ENCODE data around the gene HDAC11. TPM values are rescaled to one million over a fixed set of nuclear protein-coding genes. Genes with fewer than 3 reads are reported as not detected.

HDAC11 gene
- total and polyA plus RNA-seq, 2 of the 4 experiments (the other 2 are of a cell fraction): 9.1 to 11.4 TPM

- H3K4me3 ChIP-seq (ENCODE audit: insufficient read depth, low read depth, low read length): no peak overlapping the region
- no peak overlapping the region for H3K56ac ChIP-seq (ENCODE audit: extremely low read depth, insufficient read depth, low read length)
- no peaks in the 10 kb centered on the region for H3K9me1 ChIP-seq (ENCODE audit: insufficient read depth, low read length)
- ATAC-seq (ENCODE audit: low read depth) (no peak), DNase-seq (no peak)
- H2AK5ac ChIP-seq (ENCODE audit: low read depth, low read length): no peak overlapping the region
- no peaks in the 10 kb centered on the region for H3K9me3 ChIP-seq (ENCODE audit: control insufficient read depth, insufficient read depth, low read length)
- H4K8ac ChIP-seq (ENCODE audit: low read depth in 2 of 2, low read length in 2 of 2): no peak overlapping the region
- H4K20me1 ChIP-seq (ENCODE audit: insufficient read depth, low read length): no peaks in the 10 kb centered on the region
- H3K27ac ChIP-seq (ENCODE audit: insufficient read depth, low read length): no peak overlapping the region
- H3K18ac ChIP-seq (ENCODE audit: low read depth, low read length): no peak overlapping the region
- H2AK9ac ChIP-seq (replicated peaks; ENCODE audit: low read depth, low read length, poor library complexity): no peak overlapping the region
- dilution Hi-C loops (cut with HindIII; ENCODE audit: low sequenced_read_pairs, unreplicated experiment) (no loop called here), in situ Hi-C loops (cut with MboI; ENCODE audit: low sequenced_read_pairs) (no loop called here), intact Hi-C loops (cut with micrococcal nuclease) (no loop called here)
- no peak overlapping the region for H2AFZ ChIP-seq (replicated peaks; ENCODE audit: low read length, poor library complexity)
- H3K4ac ChIP-seq (ENCODE audit: low read depth, low read length): no peak overlapping the region
- no peak overlapping the region for H2BK120ac ChIP-seq (ENCODE audit: low read depth, low read length)
- no peak overlapping the region for H2BK20ac ChIP-seq (ENCODE audit: low read depth, low read length)
- CTCF ChIA-PET: no interaction called here
- no peaks in the 10 kb centered on the region for H3K4me1 ChIP-seq (ENCODE audit: control insufficient read depth, insufficient read depth, low read length)
- no peak overlapping the region for H3K23ac ChIP-seq (ENCODE audit: low read depth, low read length)
- H3K36me3 ChIP-seq (ENCODE audit: control insufficient read depth, insufficient read depth, low read length): no peaks in the 10 kb centered on the region
- no peak overlapping the region for H4K5ac ChIP-seq (ENCODE audit: low read depth, low read length)
- no peaks in the 10 kb centered on the region for H3K79me1 ChIP-seq (ENCODE audit: low read depth in 1 of 2, low read length in 2 of 2)
- H4K91ac ChIP-seq (ENCODE audit: insufficient read depth, low read depth, low read length): no peak overlapping the region
- H3K4me2 ChIP-seq (ENCODE audit: low read depth, low read length): no peak overlapping the region
- H3K9ac ChIP-seq (ENCODE audit: low read depth, low read length): no peak overlapping the region
- POLR2A ChIA-PET (ENCODE audit: unreplicated experiment): no interaction called here
- TF ChIP-seq MAFK (IDR thresholded peaks at IDR 0.05; ENCODE audit: low read depth, low read length) (no peak), MXI1 (IDR thresholded peaks at IDR 0.05; ENCODE audit: borderline replicate concordance, low read depth, low read length) (no peak), NFE2L2 (IDR thresholded peaks at IDR 0.05; ENCODE audit: low read depth, low read length) (no peak), CHD1 (IDR thresholded peaks at IDR 0.05; ENCODE audit: low read depth, low read length) (no peak), RAD21 (IDR thresholded peaks at IDR 0.05; ENCODE audit: low read length) (no peak), BHLHE40 (IDR thresholded peaks at IDR 0.05; ENCODE audit: low read depth, low read length) (no peak), RFX5 (IDR thresholded peaks at IDR 0.05; ENCODE audit: low read depth, low read length) (no peak), POLR2A (IDR thresholded peaks at IDR 0.05; ENCODE audit: low read depth, low read length) (no peak), MAZ (IDR thresholded peaks at IDR 0.05; ENCODE audit: borderline replicate concordance, low read depth, low read length) (no peak), CEBPB (IDR thresholded peaks at IDR 0.05; ENCODE audit: low read depth, low read length) (no peak), FOS (IDR thresholded peaks at IDR 0.05; ENCODE audit: low read depth, low read length) (no peak), RCOR1 (IDR thresholded peaks at IDR 0.05; ENCODE audit: insufficient replicate concordance, low read length) (no peak), SMC3 (IDR thresholded peaks at IDR 0.05; ENCODE audit: low read depth, low read length) (no peak)
- TF ChIP-seq, protein P1, sequence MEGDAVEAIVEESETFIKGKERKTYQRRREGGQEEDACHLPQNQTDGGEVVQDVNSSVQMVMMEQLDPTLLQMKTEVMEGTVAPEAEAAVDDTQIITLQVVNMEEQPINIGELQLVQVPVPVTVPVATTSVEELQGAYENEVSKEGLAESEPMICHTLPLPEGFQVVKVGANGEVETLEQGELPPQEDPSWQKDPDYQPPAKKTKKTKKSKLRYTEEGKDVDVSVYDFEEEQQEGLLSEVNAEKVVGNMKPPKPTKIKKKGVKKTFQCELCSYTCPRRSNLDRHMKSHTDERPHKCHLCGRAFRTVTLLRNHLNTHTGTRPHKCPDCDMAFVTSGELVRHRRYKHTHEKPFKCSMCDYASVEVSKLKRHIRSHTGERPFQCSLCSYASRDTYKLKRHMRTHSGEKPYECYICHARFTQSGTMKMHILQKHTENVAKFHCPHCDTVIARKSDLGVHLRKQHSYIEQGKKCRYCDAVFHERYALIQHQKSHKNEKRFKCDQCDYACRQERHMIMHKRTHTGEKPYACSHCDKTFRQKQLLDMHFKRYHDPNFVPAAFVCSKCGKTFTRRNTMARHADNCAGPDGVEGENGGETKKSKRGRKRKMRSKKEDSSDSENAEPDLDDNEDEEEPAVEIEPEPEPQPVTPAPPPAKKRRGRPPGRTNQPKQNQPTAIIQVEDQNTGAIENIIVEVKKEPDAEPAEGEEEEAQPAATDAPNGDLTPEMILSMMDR (conservative IDR thresholded peaks at IDR 0.05; ENCODE audit: low read depth, low read length): no peak
- TF ChIP-seq, protein P2, sequence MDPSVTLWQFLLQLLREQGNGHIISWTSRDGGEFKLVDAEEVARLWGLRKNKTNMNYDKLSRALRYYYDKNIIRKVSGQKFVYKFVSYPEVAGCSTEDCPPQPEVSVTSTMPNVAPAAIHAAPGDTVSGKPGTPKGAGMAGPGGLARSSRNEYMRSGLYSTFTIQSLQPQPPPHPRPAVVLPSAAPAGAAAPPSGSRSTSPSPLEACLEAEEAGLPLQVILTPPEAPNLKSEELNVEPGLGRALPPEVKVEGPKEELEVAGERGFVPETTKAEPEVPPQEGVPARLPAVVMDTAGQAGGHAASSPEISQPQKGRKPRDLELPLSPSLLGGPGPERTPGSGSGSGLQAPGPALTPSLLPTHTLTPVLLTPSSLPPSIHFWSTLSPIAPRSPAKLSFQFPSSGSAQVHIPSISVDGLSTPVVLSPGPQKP (IDR thresholded peaks at IDR 0.05; ENCODE audit: borderline replicate concordance, low read depth, low read length): no peak
- TF ChIP-seq, protein P3, sequence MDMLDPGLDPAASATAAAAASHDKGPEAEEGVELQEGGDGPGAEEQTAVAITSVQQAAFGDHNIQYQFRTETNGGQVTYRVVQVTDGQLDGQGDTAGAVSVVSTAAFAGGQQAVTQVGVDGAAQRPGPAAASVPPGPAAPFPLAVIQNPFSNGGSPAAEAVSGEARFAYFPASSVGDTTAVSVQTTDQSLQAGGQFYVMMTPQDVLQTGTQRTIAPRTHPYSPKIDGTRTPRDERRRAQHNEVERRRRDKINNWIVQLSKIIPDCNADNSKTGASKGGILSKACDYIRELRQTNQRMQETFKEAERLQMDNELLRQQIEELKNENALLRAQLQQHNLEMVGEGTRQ (IDR thresholded peaks at IDR 0.05; ENCODE audit: low read depth, low read length): no peak
- H3K14ac ChIP-seq (replicated peaks; ENCODE audit: low read depth, low read length): no peak overlapping the region
- no peak overlapping the region for H2BK15ac ChIP-seq (ENCODE audit: low read depth, low read length)
- WGBS, 2 experiments (ENCODE audit: extremely low coverage in 2 of 2, insufficient read length in 1 of 2): 70% methylated on average over 5 of the region's 11 CpGs; no CpG with 5 or more reads in 1 of the 2 experiments
- no TSS peak for BruUV-seq (replicated peaks)
- H3K27me3 ChIP-seq (ENCODE audit: control insufficient read depth, insufficient read depth, low read length): peaks cover 34% of the 10 kb centered on the region
- no peak overlapping the region for H2BK5ac ChIP-seq (ENCODE audit: low read depth, low read length, poor library complexity, severe bottlenecking)
Observed at GRCh38 chr3:13463618-13464400, 16.3 kb upstream of the HDAC11 start.

All from IMR-90 (cell line).